ENCODE measurements around the gene MCL1. TPM values are rescaled to one million over a fixed set of nuclear protein-coding genes. Genes with fewer than 3 reads are reported as not detected.
A peak's percentile ranks its signal among the peaks of the same experiment; 100 is the strongest.

The MCL1 gene
- total and polyA plus RNA-seq, 2 of the 13 experiments (the other 11 are each of a cell fraction or from before 2014, with no cell fraction given) = 69.5 to 125 TPM

- TF ChIP-seq ZNF138 (CRISPR knock-in tag; IDR thresholded peaks at IDR 0.05; ENCODE audit: low read depth) (no peak), PAF1 (CRISPR knock-in tag; IDR thresholded peaks at IDR 0.05) (0 out of 2 replicates have a peak, but pooled peaks have one; percentile 23), ISX (CRISPR knock-in tag; conservative IDR thresholded peaks at IDR 0.05) (no peak), GPBP1L1 (CRISPR knock-in tag; IDR thresholded peaks at IDR 0.05) (no peak), ERF (CRISPR knock-in tag; IDR thresholded peaks at IDR 0.05) (0 out of 2 replicates have a peak, but pooled peaks have one; percentile 19), PAX8 (CRISPR knock-in tag; IDR thresholded peaks at IDR 0.05; ENCODE audit: borderline replicate concordance) (no peak), MAFK (conservative IDR thresholded peaks at IDR 0.05 in 1 of 2, IDR thresholded peaks at IDR 0.05 in 1 of 2; ENCODE audit: low read length in 2 of 2) (0 out of 4 replicates have a peak, but pooled peaks of 1 of the 2 experiments have one; percentile 2), ETV5 (CRISPR knock-in tag; IDR thresholded peaks at IDR 0.05; ENCODE audit: borderline replicate concordance) (peak; percentile 78; the same call in 1 of the 2 replicates), SOX5 (CRISPR knock-in tag; IDR thresholded peaks at IDR 0.05; ENCODE audit: borderline replicate concordance) (peak; percentile 42; the same call in 1 of the 2 replicates), ZGPAT (CRISPR knock-in tag; IDR thresholded peaks at IDR 0.05) (0 out of 2 replicates have a peak, but pooled peaks have one; percentile 16), SAP130 (CRISPR knock-in tag; IDR thresholded peaks at IDR 0.05; ENCODE audit: low read depth) (peak; percentile 85), ZMYM2 (CRISPR knock-in tag; IDR thresholded peaks at IDR 0.05) (no peak), POLR2G (IDR thresholded peaks at IDR 0.05; ENCODE audit: low read depth, low read length) (0 out of 2 replicates have a peak, but pooled peaks have one; percentile 39), ZNF414 (CRISPR knock-in tag; IDR thresholded peaks at IDR 0.05) (no peak), ELF3 (CRISPR knock-in tag; IDR thresholded peaks at IDR 0.05) (peak; percentile 51), ZNF572 (CRISPR knock-in tag; IDR thresholded peaks at IDR 0.05) (no peak), MLLT10 (CRISPR knock-in tag; IDR thresholded peaks at IDR 0.05) (no peak), ZBTB26 (CRISPR knock-in tag; IDR thresholded peaks at IDR 0.05; ENCODE audit: borderline replicate concordance) (no peak), MXD3 (CRISPR knock-in tag; IDR thresholded peaks at IDR 0.05) (no peak), HMGA1 (CRISPR knock-in tag; conservative IDR thresholded peaks at IDR 0.05) (no peak), CBFB (CRISPR knock-in tag; IDR thresholded peaks at IDR 0.05) (no peak), THRA (CRISPR knock-in tag; IDR thresholded peaks at IDR 0.05; ENCODE audit: borderline replicate concordance) (peak; percentile 25; the same call in 1 of the 2 replicates), ZNF446 (CRISPR knock-in tag; IDR thresholded peaks at IDR 0.05) (no peak), FOXK2 (IDR thresholded peaks at IDR 0.05) (no peak)
Observed at GRCh38 chr1:150613061-150613920, 33.9 kb upstream of the MCL1 start (continued).
